T-helper 17 cell (primary cell): ENCODE results near the gene TUBGCP6. TPM values are rescaled to one million over a fixed set of nuclear protein-coding genes. Genes with fewer than 3 reads are reported as not detected.
A peak's percentile ranks its signal among the peaks of the same experiment; 100 is the strongest.
"Not testable (repeated sequence)": the region's sequence is repeated elsewhere in the genome, so short reads cannot be mapped to it uniquely, and the experiment has no call there.

ENCODE experiments used
- ATAC-seq: fragments of 150-1000 bp; cut with Tn5 transposase; 2 replicates; pipeline ENCODE4 v1.10.0; 2021; ENCODE audit warnings: mild to moderate bottlenecking, moderate library complexity
- DNase-seq, 3 donors: peaks; one replicate each; pipeline versions ENCODE4 v3.0.0 to v3.0.0-alpha.2; 2020 to 2021
- H3K9me3 ChIP-seq: one replicate; pipeline ENCODE4 v1.7.0; 2013; ENCODE audit warnings: low read length, mild to moderate bottlenecking; ENCODE audit not compliant: control insufficient read depth, poor library complexity, severe bottlenecking
- H3K27ac Mint-ChIP-seq: one replicate; pipeline ENCODE4 v1.8.0; 2022; ENCODE audit warnings: mild to moderate bottlenecking, moderate library complexity, mixed read lengths
- H3K27me3 Mint-ChIP-seq: one replicate; pipeline ENCODE4 v1.8.0; 2022; ENCODE audit warnings: mixed read lengths
- H3K36me3 Mint-ChIP-seq: one replicate; pipeline ENCODE4 v1.8.0; 2022; ENCODE audit warnings: low read depth, mixed read lengths
- H3K4me1 Mint-ChIP-seq: one replicate; pipeline ENCODE4 v1.8.0; 2022; ENCODE audit warnings: mild to moderate bottlenecking, mixed read lengths
- H3K4me3 Mint-ChIP-seq: one replicate; pipeline ENCODE4 v1.8.0; 2022; ENCODE audit warnings: mild to moderate bottlenecking, moderate library complexity, mixed read lengths
- total RNA-seq, 4 donors: library from RNA in 2 of 4; stranded (reverse) in 2 of 4; gene quantifications; one replicate each; pipeline ENCODE4 v1.2.3 and lab custom pipeline; 2022 to 2026

TUBGCP6 gene
- total RNA-seq, 2 donors from 2014 or later, result 110 to 122 TPM

DNA sequence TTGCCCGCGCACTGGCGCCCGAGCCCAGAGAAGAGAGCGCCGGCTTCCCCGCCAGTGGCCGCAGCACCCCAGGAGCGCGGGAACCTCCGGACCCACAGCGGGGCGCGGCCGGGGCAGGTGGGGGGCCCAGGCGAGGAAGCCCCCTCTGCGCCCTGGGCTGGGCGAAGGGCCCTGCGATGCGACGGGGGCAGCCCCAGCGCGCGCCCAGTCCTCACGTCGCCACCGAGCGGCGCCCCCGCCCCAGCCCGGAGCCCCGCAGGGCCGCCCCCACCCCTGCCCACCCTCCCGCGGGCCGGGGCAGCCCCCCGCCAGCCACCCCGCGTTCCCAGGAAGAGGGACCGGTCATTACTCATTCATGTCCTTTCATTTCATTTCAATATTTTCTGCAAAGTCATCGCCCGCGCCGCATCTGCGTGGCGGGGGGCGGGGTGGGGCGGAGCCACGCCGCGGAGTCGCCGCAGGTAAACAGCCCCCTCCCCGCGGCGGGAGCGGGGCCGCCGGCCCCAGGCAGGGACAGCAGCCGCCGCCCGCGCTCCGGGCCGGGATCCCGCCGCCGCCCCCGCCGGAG is 75.0 kb downstream of the TUBGCP6 start:
- Mint-ChIP-seq H3K27me3 (peaks cover 39% of the 10 kb centered on the region), H3K4me3 (peak overlapping the region; percentile 85), H3K4me1 (peaks cover 9% of the 10 kb centered on the region), H3K36me3 (peaks cover 8% of the 10 kb centered on the region), H3K27ac (no peak overlapping the region)
- no peaks in the 10 kb centered on the region for H3K9me3 ChIP-seq
- DNase-seq, result no peak
- ATAC-seq, result peak; percentile 45

DNA sequence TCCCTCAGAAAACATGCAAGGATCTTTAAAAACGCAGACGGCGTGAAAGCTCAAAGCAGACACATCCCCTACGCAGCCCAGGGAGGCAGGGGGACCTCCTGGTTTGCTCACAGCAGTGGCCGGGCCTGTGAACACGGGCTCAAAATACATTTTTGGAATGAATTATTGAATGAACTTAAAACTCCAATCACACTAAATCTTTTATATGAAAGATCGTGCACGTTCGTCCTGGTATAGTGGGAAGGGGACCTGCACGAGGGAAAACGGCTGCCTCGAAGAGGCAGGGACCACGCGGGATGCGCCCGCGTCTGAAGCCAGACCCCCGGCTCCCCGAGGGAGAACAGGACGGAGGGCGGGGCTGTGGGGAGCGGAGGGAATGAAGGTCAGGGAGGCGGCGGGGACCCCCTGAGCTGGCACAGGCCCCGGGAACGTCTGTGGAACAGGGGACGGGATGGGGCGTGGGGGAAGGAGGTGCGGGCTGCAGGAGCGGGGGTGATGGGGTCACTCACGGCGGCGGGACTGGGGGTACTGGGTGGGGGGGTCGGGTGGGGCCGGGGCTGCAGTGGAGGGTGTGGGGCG is 75.6 kb downstream of the TUBGCP6 start:
- Mint-ChIP-seq H3K36me3 (peaks cover 8% of the 10 kb centered on the region), H3K27ac (no peak overlapping the region)

DNA sequence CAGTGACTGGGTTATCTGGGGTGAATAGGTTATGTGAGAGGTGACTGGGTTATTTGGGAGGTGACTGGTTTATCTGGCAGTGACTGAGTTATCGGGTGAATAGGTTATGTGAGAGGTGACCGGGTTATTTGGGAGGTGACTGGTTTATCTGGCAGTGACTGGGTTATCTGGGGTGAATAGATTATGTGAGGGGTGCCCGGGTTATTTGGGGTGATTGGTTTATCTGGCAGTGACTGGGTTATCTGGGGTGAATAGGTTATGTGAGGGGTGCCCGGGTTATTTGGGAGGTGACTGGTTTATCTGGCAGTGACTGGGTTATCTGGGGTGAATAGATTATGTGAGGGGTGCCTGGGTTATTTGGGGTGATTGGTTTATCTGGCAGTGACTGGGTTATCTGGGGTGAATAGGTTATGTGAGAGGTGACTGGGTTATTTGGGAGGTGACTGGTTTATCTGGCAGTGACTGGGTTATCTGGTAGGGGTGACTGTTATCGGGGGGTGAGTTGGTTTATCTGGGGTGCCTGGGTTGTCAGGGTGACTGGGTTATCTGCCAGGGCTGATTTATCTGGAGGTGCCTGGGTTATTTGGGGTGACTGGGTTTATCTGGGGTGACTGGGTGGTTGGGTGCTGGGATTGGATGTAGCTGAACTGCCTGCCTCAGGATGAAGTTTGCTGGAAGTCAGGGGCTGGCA is 76.2 kb downstream of the TUBGCP6 start:
- H3K36me3 Mint-ChIP-seq, DNase-seq, H3K4me1 Mint-ChIP-seq, ATAC-seq, H3K9me3 ChIP-seq, H3K27ac Mint-ChIP-seq: not testable (repeated sequence)
- Mint-ChIP-seq H3K27me3 (peaks cover 46% of the 10 kb centered on the region), H3K4me3 (peak overlapping the region; percentile 85)

More for the DNA sequence above, 75.6 kb downstream of the TUBGCP6 start:
- H3K9me3 ChIP-seq, result no peaks in the 10 kb centered on the region
- ATAC-seq (no peak), DNase-seq (no peak)
- Mint-ChIP-seq H3K4me1 (peaks cover 9% of the 10 kb centered on the region), H3K27me3 (peaks cover 43% of the 10 kb centered on the region), H3K4me3 (peak overlapping the region; percentile 85)

DNA sequence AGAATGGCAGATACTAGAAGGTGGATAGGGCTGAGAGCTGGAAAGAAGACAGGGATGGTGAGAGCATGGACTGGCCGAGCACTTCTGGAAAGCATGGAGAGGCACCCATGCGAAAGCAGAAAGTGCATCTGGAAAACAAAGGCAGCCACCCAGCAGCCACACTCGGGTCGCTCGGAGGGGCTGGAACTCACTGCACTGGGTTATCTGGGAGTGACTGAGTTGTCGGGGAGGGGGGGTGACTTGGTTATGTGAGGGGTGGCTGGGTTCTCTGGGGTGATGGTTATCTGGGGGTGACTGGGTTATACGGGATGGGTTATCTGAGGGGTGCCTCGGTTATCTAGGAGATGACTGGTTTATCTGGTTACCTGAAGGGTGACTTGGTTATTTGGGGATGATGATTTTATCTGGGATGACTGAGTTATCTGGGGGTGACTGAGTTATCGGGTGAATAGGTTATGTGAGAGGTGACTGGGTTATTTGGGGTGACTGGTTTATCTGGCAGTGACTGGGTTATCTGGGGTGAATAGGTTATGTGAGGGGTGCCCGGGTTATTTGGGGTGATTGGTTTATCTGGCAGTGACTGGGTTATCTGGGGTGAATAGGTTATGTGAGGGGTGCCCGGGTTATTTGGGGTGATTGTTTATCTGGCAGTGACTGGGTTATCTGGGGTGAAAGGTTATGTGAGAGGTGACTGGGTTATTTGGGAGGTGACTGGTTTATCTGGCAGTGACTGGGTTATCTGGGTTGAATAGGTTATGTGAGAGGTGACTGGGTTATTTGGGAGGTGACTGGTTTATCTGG is 76.9 kb downstream of the TUBGCP6 start:
- H3K36me3 Mint-ChIP-seq, result peaks cover 8% of the 10 kb centered on the region
- no peaks in the 10 kb centered on the region for H3K9me3 ChIP-seq
- H3K4me3 Mint-ChIP-seq, result peak overlapping the region; percentile 9
- ATAC-seq (no peak), DNase-seq (no peak)
- peaks cover 51% of the 10 kb centered on the region for H3K27me3 Mint-ChIP-seq
- peaks cover 9% of the 10 kb centered on the region for H3K4me1 Mint-ChIP-seq
- no peak overlapping the region for H3K27ac Mint-ChIP-seq

Other genes with a start within 250 kb of the TUBGCP6 start
- gene IL17REL, start 232.3 kb downstream of the TUBGCP6 start, total RNA-seq, result not detected
- gene TTLL8, start 186.7 kb downstream of the TUBGCP6 start, total RNA-seq, result not detected
- gene MLC1, start 159.6 kb downstream of the TUBGCP6 start, total RNA-seq, result 1 to 10 TPM in 1 of 2 donors, under 1 TPM in 1; 0.62 to 1.3 TPM
- gene MOV10L1, start 155.0 kb downstream of the TUBGCP6 start, total RNA-seq, result not detected
- under 1 TPM in 1 of 2 donors, not detected in 1; 0.29 TPM for gene PANX2, start 74.3 kb downstream of the TUBGCP6 start, total RNA-seq
- 100 to 1,000 TPM; 141 to 158 TPM for gene TRABD, start 59.1 kb downstream of the TUBGCP6 start, total RNA-seq
- gene SELENOO, start 44.0 kb downstream of the TUBGCP6 start, total RNA-seq, result 10 to 100 TPM; 27.4 to 29.5 TPM
- 100 to 1,000 TPM in 1 of 2 donors, 10 to 100 TPM in 1; 95.5 to 105 TPM for gene HDAC10, start 6.2 kb upstream of the TUBGCP6 start, total RNA-seq
- gene MAPK12, start 16.7 kb upstream of the TUBGCP6 start, total RNA-seq, result 1 to 10 TPM; 1.7 to 1.9 TPM
- gene MAPK11, start 25.4 kb upstream of the TUBGCP6 start, total RNA-seq, result 10 to 100 TPM; 13.2 to 14.4 TPM
- gene PLXNB2, start 62.6 kb upstream of the TUBGCP6 start, total RNA-seq, result 1 to 10 TPM; 3.0 to 7.6 TPM
- 1 to 10 TPM; 1.8 to 2.2 TPM for gene DENND6B, start 82.0 kb upstream of the TUBGCP6 start, total RNA-seq
- gene PPP6R2, start 98.3 kb upstream of the TUBGCP6 start, total RNA-seq, result 10 to 100 TPM; 62.1 to 63.7 TPM
- gene SBF1, start 230.0 kb upstream of the TUBGCP6 start, total RNA-seq, result 100 to 1,000 TPM; 202 to 217 TPM
- 1 to 10 TPM; 1.7 to 2.4 TPM for gene ADM2, start 236.5 kb upstream of the TUBGCP6 start, total RNA-seq
- not detected for gene MIOX, start 241.8 kb upstream of the TUBGCP6 start, total RNA-seq